ENCODE data around the gene NBAS.
"Not testable (repeated sequence)": the region's sequence is repeated elsewhere in the genome, so short reads cannot be mapped to it uniquely, and the experiment has no call there.

NBAS gene

GRCh38 chr2:15539999-15540398 lies 21.1 kb downstream of the NBAS start:
- Histone ChIP-seq H3K4me3 (ENCODE audit: low read length) (no peak overlapping the region), H3K9ac (ENCODE audit: low read depth, low read length) (no peak overlapping the region), H3K9me3 (replicated peaks; ENCODE audit: low read length) (no peaks in the 10 kb centered on the region), H3K36me3 (ENCODE audit: insufficient read depth, low read length) (peaks cover 11% of the 10 kb centered on the region), H3K27me3 (ENCODE audit: control insufficient read depth, insufficient read depth, low read length) (no peaks in the 10 kb centered on the region), H3K4me2 (ENCODE audit: low read length) (no peak overlapping the region), H3K4me1 (ENCODE audit: control insufficient read depth, insufficient read depth, low read length) (no peaks in the 10 kb centered on the region)

- Histone ChIP-seq H3K4me2 (ENCODE audit: low read length) (no peak overlapping the region), H3K27me3 (ENCODE audit: control insufficient read depth, insufficient read depth, low read length) (no peaks in the 10 kb centered on the region)
Observed at GRCh38 chr2:15538792-15539191, 22.3 kb downstream of the NBAS start.

GRCh38 chr2:15533860-15534480 lies 27.2 kb downstream of the NBAS start:
- Histone ChIP-seq H3K9me3 (replicated peaks; ENCODE audit: low read length) (no peaks in the 10 kb centered on the region), H3K4me1 (ENCODE audit: control insufficient read depth, insufficient read depth, low read length) (no peaks in the 10 kb centered on the region), H3K27me3 (ENCODE audit: control insufficient read depth, insufficient read depth, low read length) (no peaks in the 10 kb centered on the region), H3K9ac (ENCODE audit: low read depth, low read length) (no peak overlapping the region), H3K36me3 (ENCODE audit: insufficient read depth, low read length) (peaks cover 10% of the 10 kb centered on the region), H3K4me2 (ENCODE audit: low read length) (no peak overlapping the region), H3K4me3 (ENCODE audit: low read length) (no peak overlapping the region)

More at GRCh38 chr2:15538792-15539191, 22.3 kb downstream of the NBAS start:
- Histone ChIP-seq H3K9ac (ENCODE audit: low read depth, low read length) (no peak overlapping the region), H3K9me3 (replicated peaks; ENCODE audit: low read length) (no peaks in the 10 kb centered on the region), H3K36me3 (ENCODE audit: insufficient read depth, low read length) (peaks cover 18% of the 10 kb centered on the region), H3K4me3 (ENCODE audit: low read length) (no peak overlapping the region), H3K4me1 (ENCODE audit: control insufficient read depth, insufficient read depth, low read length) (no peaks in the 10 kb centered on the region)

GRCh38 chr2:15532996-15533395 lies 28.1 kb downstream of the NBAS start:
- Histone ChIP-seq H3K9me3 (replicated peaks; ENCODE audit: low read length) (no peaks in the 10 kb centered on the region), H3K9ac (ENCODE audit: low read depth, low read length) (no peak overlapping the region), H3K27me3 (ENCODE audit: control insufficient read depth, insufficient read depth, low read length) (no peaks in the 10 kb centered on the region), H3K4me2 (ENCODE audit: low read length) (no peak overlapping the region), H3K4me1 (ENCODE audit: control insufficient read depth, insufficient read depth, low read length) (no peaks in the 10 kb centered on the region), H3K4me3 (ENCODE audit: low read length) (no peak overlapping the region), H3K36me3 (ENCODE audit: insufficient read depth, low read length) (peaks cover 8% of the 10 kb centered on the region)

- no peak overlapping the region for H3K9ac ChIP-seq (ENCODE audit: low read depth, low read length)
- peaks cover 12% of the 10 kb centered on the region for H3K36me3 ChIP-seq (ENCODE audit: insufficient read depth, low read length)
- H3K9me3 ChIP-seq (replicated peaks; ENCODE audit: low read length): no peaks in the 10 kb centered on the region
Observed at GRCh38 chr2:15531095-15531854, 29.9 kb downstream of the NBAS start.

GRCh38 chr2:15527074-15527739 lies 33.9 kb downstream of the NBAS start:
- Histone ChIP-seq H3K9ac (ENCODE audit: low read depth, low read length) (no peak overlapping the region), H3K4me3 (ENCODE audit: low read length) (no peak overlapping the region), H3K27me3 (ENCODE audit: control insufficient read depth, insufficient read depth, low read length) (no peaks in the 10 kb centered on the region), H3K4me1 (ENCODE audit: control insufficient read depth, insufficient read depth, low read length) (peaks cover under 1% of the 10 kb centered on the region), H3K9me3 (replicated peaks; ENCODE audit: low read length) (no peaks in the 10 kb centered on the region), H3K4me2 (ENCODE audit: low read length) (no peak overlapping the region), H3K36me3 (ENCODE audit: insufficient read depth, low read length) (peaks cover 7% of the 10 kb centered on the region)

More at GRCh38 chr2:15531095-15531854, 29.9 kb downstream of the NBAS start:
- Histone ChIP-seq H3K4me3 (ENCODE audit: low read length) (no peak overlapping the region), H3K27me3 (ENCODE audit: control insufficient read depth, insufficient read depth, low read length) (no peaks in the 10 kb centered on the region), H3K4me1 (ENCODE audit: control insufficient read depth, insufficient read depth, low read length) (no peaks in the 10 kb centered on the region), H3K4me2 (ENCODE audit: low read length) (no peak overlapping the region)

GRCh38 chr2:15521641-15522181 lies 39.4 kb downstream of the NBAS start:
- Histone ChIP-seq H3K4me1 (ENCODE audit: control insufficient read depth, insufficient read depth, low read length) (peaks cover 7% of the 10 kb centered on the region), H3K36me3 (ENCODE audit: insufficient read depth, low read length) (peaks cover 7% of the 10 kb centered on the region), H3K4me3 (ENCODE audit: low read length) (no peak overlapping the region), H3K9ac (ENCODE audit: low read depth, low read length) (no peak overlapping the region), H3K4me2 (ENCODE audit: low read length) (no peak overlapping the region), H3K27me3 (ENCODE audit: control insufficient read depth, insufficient read depth, low read length) (no peaks in the 10 kb centered on the region), H3K9me3 (replicated peaks; ENCODE audit: low read length) (no peaks in the 10 kb centered on the region)

GRCh38 chr2:15520346-15520745 lies 40.8 kb downstream of the NBAS start:
- Histone ChIP-seq H3K9me3 (replicated peaks; ENCODE audit: low read length) (no peaks in the 10 kb centered on the region), H3K36me3 (ENCODE audit: insufficient read depth, low read length) (no peaks in the 10 kb centered on the region), H3K4me1 (ENCODE audit: control insufficient read depth, insufficient read depth, low read length) (peaks cover 7% of the 10 kb centered on the region), H3K4me2 (ENCODE audit: low read length) (no peak overlapping the region), H3K9ac (ENCODE audit: low read depth, low read length) (no peak overlapping the region), H3K4me3 (ENCODE audit: low read length) (no peak overlapping the region), H3K27me3 (ENCODE audit: control insufficient read depth, insufficient read depth, low read length) (no peaks in the 10 kb centered on the region)

GRCh38 chr2:15518759-15519158 lies 42.4 kb downstream of the NBAS start:
- not testable (repeated sequence) for H3K4me3 ChIP-seq (ENCODE audit: low read length); H3K36me3 ChIP-seq (ENCODE audit: insufficient read depth, low read length); H3K9ac ChIP-seq (ENCODE audit: low read depth, low read length)

GRCh38 chr2:15517793-15518192 lies 43.3 kb downstream of the NBAS start:
- H3K9me3 ChIP-seq (replicated peaks; ENCODE audit: low read length): no peaks in the 10 kb centered on the region
- no peak overlapping the region for H3K9ac ChIP-seq (ENCODE audit: low read depth, low read length)
- H3K4me1 ChIP-seq (ENCODE audit: control insufficient read depth, insufficient read depth, low read length): peaks cover 7% of the 10 kb centered on the region
- H3K4me2 ChIP-seq (ENCODE audit: low read length): no peak overlapping the region
- no peaks in the 10 kb centered on the region for H3K27me3 ChIP-seq (ENCODE audit: control insufficient read depth, insufficient read depth, low read length)
- no peak overlapping the region for H3K4me3 ChIP-seq (ENCODE audit: low read length)
- H3K36me3 ChIP-seq (ENCODE audit: insufficient read depth, low read length): no peaks in the 10 kb centered on the region

More at GRCh38 chr2:15518759-15519158, 42.4 kb downstream of the NBAS start:
- H3K9me3 ChIP-seq (replicated peaks; ENCODE audit: low read length); H3K4me2 ChIP-seq (ENCODE audit: low read length); H3K4me1 ChIP-seq (ENCODE audit: control insufficient read depth, insufficient read depth, low read length); H3K27me3 ChIP-seq (ENCODE audit: control insufficient read depth, insufficient read depth, low read length): not testable (repeated sequence)

GRCh38 chr2:15511686-15512085 lies 49.4 kb downstream of the NBAS start:
- Histone ChIP-seq H3K4me2 (ENCODE audit: low read length) (no peak overlapping the region), H3K9ac (ENCODE audit: low read depth, low read length) (no peak overlapping the region), H3K27me3 (ENCODE audit: control insufficient read depth, insufficient read depth, low read length) (no peaks in the 10 kb centered on the region), H3K4me3 (ENCODE audit: low read length) (no peak overlapping the region), H3K36me3 (ENCODE audit: insufficient read depth, low read length) (peaks cover 18% of the 10 kb centered on the region), H3K9me3 (replicated peaks; ENCODE audit: low read length) (no peaks in the 10 kb centered on the region), H3K4me1 (ENCODE audit: control insufficient read depth, insufficient read depth, low read length) (peaks cover 4% of the 10 kb centered on the region)

Measured in skeletal muscle satellite cell (primary cell).